ENCODE measurements around the gene CYTH3.

CYTH3 gene

GRCh38 chr7:6256677-6257535 lies 15.5 kb downstream of the CYTH3 start:
- DNase-seq (ENCODE audit: low read depth): peak; percentile 22

GRCh38 chr7:6256109-6256483 lies 16.3 kb downstream of the CYTH3 start:
- DNase-seq (ENCODE audit: low read depth): no peak

- no peak for DNase-seq (ENCODE audit: low read depth)
Measured at GRCh38 chr7:6254866-6255265, 17.6 kb downstream of the CYTH3 start.

DNA sequence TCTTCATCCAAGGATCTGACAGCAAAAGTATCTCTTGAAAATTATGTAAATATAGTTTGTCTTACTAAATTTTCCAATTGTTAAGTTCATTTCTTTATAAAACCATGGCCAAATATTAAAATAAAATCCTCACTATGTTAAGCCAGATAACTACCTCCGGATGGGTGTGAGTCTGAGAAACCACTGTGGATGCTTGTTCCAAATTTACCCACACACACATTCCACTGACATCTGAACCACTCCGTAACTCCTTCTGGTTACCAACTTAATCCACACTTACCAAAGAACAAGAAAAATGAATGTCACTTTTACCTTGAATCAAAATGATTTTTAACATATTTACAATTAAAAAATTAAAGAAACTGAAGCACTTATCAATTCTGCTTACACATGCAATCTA lies 19.7 kb downstream of the CYTH3 start:
- no peak for DNase-seq (ENCODE audit: low read depth)

DNA sequence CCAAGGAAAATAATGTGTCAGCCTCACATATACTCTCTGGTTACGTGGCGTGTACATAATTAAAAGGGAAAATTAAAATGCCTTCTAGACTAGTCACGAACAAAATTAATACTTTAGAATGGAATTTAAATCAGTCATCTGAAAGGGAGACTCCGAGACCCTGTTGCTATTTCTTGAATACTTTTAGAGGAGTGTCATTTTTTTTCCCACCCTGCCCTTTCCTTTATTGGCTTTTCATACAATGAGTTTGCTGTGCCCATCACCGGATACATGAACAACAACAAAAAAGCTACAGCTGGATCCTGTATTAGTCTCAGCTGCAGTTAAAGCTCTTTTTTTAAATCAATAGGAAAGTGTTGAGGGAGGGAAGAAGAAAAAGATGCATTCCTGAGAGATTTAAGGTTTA lies 20.1 kb downstream of the CYTH3 start:
- DNase-seq (ENCODE audit: low read depth): no peak

DNA sequence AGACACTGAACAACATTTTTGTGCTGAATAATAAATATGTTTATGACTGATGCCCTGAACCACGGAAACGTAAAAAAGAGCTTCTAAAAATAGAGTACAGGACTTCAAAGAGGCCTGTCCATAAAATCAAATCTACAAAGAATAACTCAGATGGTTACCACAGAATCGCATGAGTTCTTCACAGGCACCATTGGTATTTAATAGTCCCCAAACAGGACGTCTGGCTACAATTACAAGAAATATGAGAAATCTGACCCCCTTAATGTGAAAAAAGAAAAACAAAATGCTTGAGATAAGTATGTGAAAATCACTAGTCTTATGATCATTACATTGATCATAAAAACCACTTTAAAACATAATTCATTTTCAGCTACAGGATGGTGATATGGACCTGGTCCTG lies 20.8 kb downstream of the CYTH3 start:
- no peak for DNase-seq (ENCODE audit: low read depth)

GRCh38 chr7:6250364-6250833 lies 22.0 kb downstream of the CYTH3 start:
- no peak for DNase-seq (ENCODE audit: low read depth)

DNA sequence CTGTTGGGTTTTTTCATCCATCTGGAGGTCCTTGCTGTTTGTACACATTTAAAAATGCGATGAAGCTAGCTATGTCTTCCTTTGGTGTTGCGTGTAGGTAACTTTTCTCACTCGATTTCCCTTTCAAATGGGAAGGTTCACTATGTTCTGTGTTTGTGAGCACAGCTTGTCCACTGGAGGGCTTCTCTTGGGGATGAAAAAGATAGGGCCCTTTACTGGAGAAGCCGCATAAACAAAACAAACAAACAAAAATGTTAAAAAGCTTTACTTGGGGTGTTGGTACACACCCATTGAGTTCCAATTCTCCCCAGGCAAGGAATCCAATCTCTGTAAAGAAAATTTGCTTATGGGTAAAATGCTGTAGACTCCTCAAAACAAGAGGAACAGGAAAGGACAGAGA lies 23.4 kb downstream of the CYTH3 start:
- DNase-seq (ENCODE audit: low read depth): no peak

DNA sequence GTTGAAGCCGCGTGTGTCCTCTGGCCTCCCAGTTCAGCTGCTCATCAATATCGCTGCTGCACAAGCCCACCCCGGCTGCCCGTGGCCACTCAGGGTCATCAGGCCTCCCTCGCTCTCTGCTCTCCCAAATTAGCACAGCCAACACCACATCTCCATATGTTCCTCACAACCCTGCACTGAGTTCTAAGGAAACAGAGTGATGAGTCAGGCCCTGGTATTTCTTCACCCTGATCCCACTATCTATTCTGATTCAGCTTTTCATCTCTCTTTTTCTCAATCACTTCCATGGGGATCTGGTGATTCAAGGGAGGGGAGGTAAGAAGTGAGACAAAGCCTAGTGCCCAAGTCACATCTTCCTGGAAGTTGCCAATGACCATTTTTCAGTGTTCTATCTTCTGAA lies 23.8 kb downstream of the CYTH3 start:
- no peak for DNase-seq (ENCODE audit: low read depth)

GRCh38 chr7:6246251-6246917 lies 26.0 kb downstream of the CYTH3 start:
- DNase-seq (ENCODE audit: low read depth): no peak

GRCh38 chr7:6244021-6244420 lies 28.4 kb downstream of the CYTH3 start:
- no peak for DNase-seq (ENCODE audit: low read depth)

- no peak for DNase-seq (ENCODE audit: low read depth)
Measured at GRCh38 chr7:6243168-6243567, 29.3 kb downstream of the CYTH3 start.

DNA sequence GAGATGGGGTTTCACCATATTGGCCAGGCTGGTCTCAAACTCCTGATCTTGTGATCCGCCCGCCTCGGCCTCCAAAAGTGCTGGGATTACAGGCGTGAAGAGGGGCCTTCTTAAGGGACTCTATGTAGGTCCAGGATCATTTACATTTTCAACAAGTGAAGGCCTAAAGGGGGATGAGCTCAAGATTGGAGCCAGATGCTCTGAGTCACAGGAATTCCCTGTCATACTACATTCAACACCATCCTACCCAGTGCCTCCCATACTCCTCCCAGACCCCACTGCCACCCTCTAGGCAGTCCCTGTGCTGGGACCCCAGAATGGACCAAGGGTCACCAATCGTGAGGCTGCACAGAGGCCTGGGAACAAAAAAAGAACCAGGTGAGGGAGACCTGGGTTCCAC lies 29.9 kb downstream of the CYTH3 start:
- DNase-seq (ENCODE audit: low read depth): no peak

DNA sequence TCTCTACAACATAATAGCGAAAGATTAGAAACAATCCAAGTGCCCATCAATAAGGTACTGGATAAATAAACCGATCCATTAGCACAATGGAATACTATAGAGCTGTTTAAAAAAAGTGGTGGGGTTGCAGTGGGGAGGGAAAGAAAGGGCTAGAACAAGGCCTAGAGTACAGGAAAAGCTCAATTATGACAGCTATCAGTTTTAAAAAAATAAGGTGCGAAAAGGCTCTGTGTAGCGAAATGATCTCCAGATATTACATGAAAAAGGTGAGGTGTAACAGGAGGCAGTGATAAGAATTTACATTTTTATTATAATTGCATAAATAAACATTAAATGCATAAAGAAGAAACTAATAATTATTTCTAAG lies 30.8 kb downstream of the CYTH3 start:
- no peak for DNase-seq (ENCODE audit: low read depth)

DNA sequence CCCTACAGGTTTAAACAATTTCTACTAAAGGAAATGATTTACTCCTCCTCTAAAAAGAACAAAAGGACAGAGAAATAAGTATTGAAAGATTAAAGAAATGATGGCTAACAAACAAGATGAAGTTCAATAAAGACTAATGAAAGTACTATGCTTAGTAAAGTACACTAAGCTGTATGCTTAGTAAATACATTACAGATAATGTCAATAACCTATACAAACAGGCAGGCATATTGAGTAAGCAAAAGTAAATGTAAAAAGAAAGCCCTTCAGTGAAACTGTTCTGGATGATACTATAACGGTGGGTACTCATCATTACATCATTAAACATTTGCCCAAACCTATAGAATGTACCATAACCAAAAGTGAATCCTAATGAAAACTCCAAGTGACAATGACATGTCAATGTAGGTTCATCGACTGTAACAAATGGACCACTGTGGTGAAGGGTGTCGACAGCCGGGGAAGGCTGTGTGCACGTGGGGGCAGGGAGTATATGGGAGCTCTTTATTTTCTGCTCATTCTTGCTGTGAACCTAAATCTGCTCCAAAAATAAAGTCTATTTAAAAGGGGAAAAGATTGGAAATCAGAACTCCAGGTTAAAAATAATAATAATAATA lies 34.0 kb downstream of the CYTH3 start:
- DNase-seq (ENCODE audit: low read depth): no peak

GRCh38 chr7:6237730-6238129 lies 34.7 kb downstream of the CYTH3 start:
- DNase-seq (ENCODE audit: low read depth): no peak

GRCh38 chr7:6237011-6237410 lies 35.4 kb downstream of the CYTH3 start:
- DNase-seq (ENCODE audit: low read depth): no peak

DNA sequence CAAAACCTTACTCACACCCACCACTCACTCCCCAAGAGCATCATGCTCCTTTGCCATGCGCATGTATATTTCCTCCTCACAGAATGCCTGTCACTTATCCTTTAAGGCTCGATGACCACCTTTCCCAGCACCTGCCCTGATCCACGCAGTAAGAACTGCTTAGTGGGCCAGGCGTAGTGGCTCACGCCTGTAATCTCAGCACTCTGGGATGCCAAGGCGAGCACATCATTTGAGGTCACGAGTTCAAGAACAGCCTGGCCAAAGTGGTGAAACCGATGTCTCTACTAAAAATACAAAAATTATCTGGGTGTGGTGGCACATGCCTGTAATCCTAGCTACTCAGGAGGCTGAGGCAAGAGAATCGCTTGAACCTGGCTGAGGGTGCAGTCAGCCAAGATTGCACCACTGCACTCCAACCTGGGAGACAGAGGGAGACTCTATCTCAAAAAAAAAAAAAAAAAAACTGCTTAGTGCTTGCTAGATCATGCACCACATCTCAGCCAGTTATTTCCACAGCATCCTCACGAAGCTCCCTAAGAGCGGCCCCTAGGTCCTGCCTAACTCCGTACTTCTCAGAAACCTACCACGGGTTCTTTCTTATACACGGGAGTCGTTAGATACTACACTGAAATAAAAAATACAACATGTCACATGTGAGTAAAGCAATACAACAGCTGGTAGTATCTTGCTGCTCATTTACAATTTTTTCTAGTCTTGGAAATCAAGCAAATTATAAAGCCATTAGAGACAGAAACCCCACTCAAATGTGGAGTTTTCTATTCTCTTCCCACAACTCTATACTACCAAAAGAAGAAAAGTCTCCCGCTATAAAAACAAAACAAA lies 37.2 kb downstream of the CYTH3 start:
- no peak for DNase-seq (ENCODE audit: low read depth)

GRCh38 chr7:6234384-6234783 lies 38.0 kb downstream of the CYTH3 start:
- no peak for DNase-seq (ENCODE audit: low read depth)

DNA sequence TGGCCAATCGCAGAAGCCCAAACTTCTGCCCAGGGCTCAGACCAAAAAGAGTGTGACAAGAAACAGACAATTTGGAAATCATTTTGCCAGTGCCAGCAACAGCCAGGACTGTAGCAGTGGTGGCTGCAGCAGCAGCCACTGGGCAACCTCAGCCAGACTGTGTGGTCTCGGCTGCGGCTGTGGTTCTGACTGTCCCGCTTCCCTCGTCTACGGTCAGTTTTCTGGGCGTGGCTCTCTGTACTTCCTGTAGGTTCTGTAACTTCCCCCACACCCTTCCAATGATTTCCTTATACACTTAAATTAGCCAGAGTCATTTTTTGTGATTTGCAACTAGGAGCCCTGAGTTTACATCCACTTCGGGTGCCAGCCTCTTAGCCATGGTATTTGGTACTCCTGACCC lies 39.9 kb downstream of the CYTH3 start:
- DNase-seq (ENCODE audit: low read depth): no peak

GRCh38 chr7:6232116-6232515 lies 40.3 kb downstream of the CYTH3 start:
- no peak for DNase-seq (ENCODE audit: low read depth)

DNA sequence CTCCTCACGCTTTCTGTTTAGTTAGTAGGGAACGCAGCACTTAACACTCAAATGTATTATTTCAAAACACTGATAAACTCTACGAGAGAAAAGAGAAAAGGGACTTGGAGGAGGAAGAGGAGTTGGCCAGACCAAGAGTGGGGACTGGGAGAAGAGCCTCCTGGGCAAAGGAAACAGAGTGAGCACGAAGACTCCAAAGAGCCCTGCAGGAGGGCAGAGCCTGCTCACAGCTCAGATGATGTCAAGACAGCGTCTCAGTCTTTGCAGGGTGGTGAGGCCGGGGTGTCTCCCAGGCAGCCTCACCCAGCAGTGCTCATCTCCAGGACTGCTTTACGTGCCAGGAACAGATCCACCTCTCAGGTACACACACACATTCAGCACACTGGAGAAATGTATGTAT lies 41.2 kb downstream of the CYTH3 start:
- no peak for DNase-seq (ENCODE audit: low read depth)

Data from activated T-cell treated with anti-CD3 and anti-CD28 coated beads for 24 hours (primary cell).